Activated naive CD4-positive, alpha-beta T cell (primary cell): ENCODE measurements around the gene STAB1.

Experiments
- DNase-seq, 4 experiments: peaks; one replicate each; lab custom pipeline; 2025; lab: John Stamatoyannopoulos, UW

Gene STAB1

GRCh38 chr3:52494886-52495495 is at the start of gene STAB1:
STAB1 (plus strand) TSS chr3:52495338; CDS start chr3:52495414, 76 bp downstream.
- DNase-seq = no peak

GRCh38 chr3:52446042-52446441 is 49.1 kb upstream of the STAB1 start:
- no peak for DNase-seq

GRCh38 chr3:52446631-52447511 is 48.3 kb upstream of the STAB1 start:
- DNase-seq = peak; percentile 14 to 51 (median 46)

- no peak for DNase-seq
These were observed 47.4 kb upstream of the STAB1 start for GRCh38 chr3:52447512-52448355.

- no peak for DNase-seq
These were observed 44.5 kb upstream of the STAB1 start for GRCh38 chr3:52450489-52451236.

GRCh38 chr3:52451237-52452083 is 43.7 kb upstream of the STAB1 start:
- DNase-seq = no peak

GRCh38 chr3:52452126-52452525 is 43.0 kb upstream of the STAB1 start:
- no peak for DNase-seq

- DNase-seq = no peak
These were observed 42.4 kb upstream of the STAB1 start for GRCh38 chr3:52452570-52453221.

GRCh38 chr3:52453496-52454249 is 41.5 kb upstream of the STAB1 start, which contains the start of gene TNNC1:
TNNC1 (minus strand) TSS chr3:52454041; CDS start chr3:52454015, 26 bp downstream.
- DNase-seq = no peak

GRCh38 chr3:52454250-52454937 is 40.7 kb upstream of the STAB1 start:
- no peak for DNase-seq

- no peak for DNase-seq
These were observed 40.2 kb upstream of the STAB1 start for GRCh38 chr3:52454938-52455282.

- peak; percentile 91 to 98 (median 95) for DNase-seq
These were observed 39.6 kb upstream of the STAB1 start, which contains the start of gene NISCH for GRCh38 chr3:52455283-52456168. NISCH (plus strand) TSS chr3:52455604; CDS start chr3:52455642, 38 bp downstream.

- DNase-seq = no peak
These were observed 38.9 kb upstream of the STAB1 start for GRCh38 chr3:52456169-52456799.

GRCh38 chr3:52456800-52457183 is 38.3 kb upstream of the STAB1 start:
- no peak for DNase-seq

GRCh38 chr3:52458031-52458760 is 36.9 kb upstream of the STAB1 start:
- no peak for DNase-seq

- DNase-seq = no peak
These were observed 36.2 kb upstream of the STAB1 start for GRCh38 chr3:52458770-52459545.
